B cell (primary cell): Measurements from ENCODE around the gene LIPK. TPM values are rescaled to one million over a fixed set of nuclear protein-coding genes. Genes with fewer than 3 reads are reported as not detected.

Experiments used
- ATAC-seq: fragments of 200-7000 bp; cut with Tn5 transposase; one replicate; pipeline ENCODE4 v1.10.0; 2021; ENCODE audit warnings: low read depth, mild to moderate bottlenecking, moderate number of reproducible peaks, moderate library complexity
- CTCF ChIA-PET: fragments of 350-600 bp; sonication (Branson Sonifier 250); formaldehyde crosslinking; loops from one replicate; lab custom pipeline; 2021; ENCODE audit warnings: antibody characterized with exemption, inconsistent platforms; lab: Charles Lee
- POLR2A ChIA-PET: fragments of 350-600 bp; sonication (Branson Sonifier 250); formaldehyde crosslinking; loops from one replicate; lab custom pipeline; 2021; ENCODE audit warnings: antibody characterized with exemption; lab: Charles Lee
- DNase-seq: peaks from one replicate; pipeline ENCODE4 v3.0.0; 2013
- H2AFZ ChIP-seq: 2 replicates; pipeline ENCODE4 v1.6.1; 2012; ENCODE audit warnings: mild to moderate bottlenecking, low read depth, low read length; ENCODE audit not compliant: insufficient read depth, poor library complexity, severe bottlenecking
- H3K27ac ChIP-seq, 2 donors: 1 replicate in 1 of 2; 2 replicates in 1 of 2; pipeline ENCODE4 v1.5.1; 2012 to 2013; ENCODE audit warnings: low read length in 2 of 2, mild to moderate bottlenecking in 2 of 2, moderate library complexity in 1 of 2
- H3K27me3 ChIP-seq, 4 experiments: fragments of 200-600 bp in 1 of 4; sonication (generic) in 1 of 4; replicated peaks in 1 of 4; 1 replicate in 2 of 4; 2 replicates in 2 of 4; pipeline versions ENCODE4 v1.6.1 to v1.7.0; 2013 to 2016; ENCODE audit warnings: low read length in 3 of 4, mild to moderate bottlenecking in 2 of 4, mixed read lengths in 1 of 4, moderate library complexity in 1 of 4; ENCODE audit not compliant: insufficient read depth in 4 of 4, control insufficient read depth in 3 of 4; ENCODE audit errors: control extremely low read depth in 1 of 4
- H3K36me3 ChIP-seq, 2 experiments: replicated peaks in 1 of 2; 1 replicate in 1 of 2; 2 replicates in 1 of 2; pipeline versions ENCODE4 v1.6.1 to v1.7.1; 2013; ENCODE audit warnings: low read length in 1 of 2; ENCODE audit not compliant: insufficient read depth in 2 of 2, control insufficient read depth in 1 of 2; ENCODE audit errors: control extremely low read depth in 1 of 2, extremely low read depth in 1 of 2
- H3K4me1 ChIP-seq, 2 donors: fragments of 200-600 bp in 1 of 2; sonication (generic) in 1 of 2; 1 replicate in 1 of 2; 2 replicates in 1 of 2; pipeline versions ENCODE4 v1.5.1 to v1.6.1; 2013 to 2017; ENCODE audit warnings: low read length in 2 of 2; ENCODE audit not compliant: control insufficient read depth in 2 of 2, insufficient read depth in 2 of 2
- H3K4me2 ChIP-seq: replicated peaks from 2 replicates; pipeline ENCODE3; 2012; ENCODE audit warnings: mild to moderate bottlenecking, low read depth, low read length; ENCODE audit not compliant: poor library complexity, severe bottlenecking
- H3K4me3 ChIP-seq, 5 experiments: fragments of 200-600 bp in 1 of 5; sonication (generic) in 1 of 5; 1 replicate in 3 of 5; 2 replicates in 2 of 5; pipeline versions ENCODE4 v1.5.1 to v1.7.0; 2011 to 2016; ENCODE audit warnings: low read length in 4 of 5, mild to moderate bottlenecking in 4 of 5, low read depth in 2 of 5, control low read depth in 1 of 5, moderate library complexity in 1 of 5; ENCODE audit not compliant: insufficient read depth in 1 of 5; ENCODE audit errors: control extremely low read depth in 1 of 5, extremely low read depth in 1 of 5
- H3K79me2 ChIP-seq: fragments of 200-600 bp; sonication (generic); one replicate; pipeline ENCODE4 v1.6.0; 2016; ENCODE audit warnings: low read length; ENCODE audit not compliant: control insufficient read depth, insufficient read depth
- H3K9ac ChIP-seq: fragments of 200-600 bp; sonication (generic); 2 replicates; pipeline ENCODE4 v1.6.1; 2017; ENCODE audit warnings: mild to moderate bottlenecking, low read length, moderate library complexity
- H3K9me3 ChIP-seq, 3 donors: one replicate each; pipeline versions ENCODE4 v1.6.1 to v1.7.1; 2013; ENCODE audit warnings: low read length in 2 of 3; ENCODE audit not compliant: control insufficient read depth in 2 of 3, insufficient read depth in 1 of 3; ENCODE audit errors: control extremely low read depth in 1 of 3
- H4K20me1 ChIP-seq: 2 replicates; pipeline ENCODE4 v1.6.0; 2012; ENCODE audit warnings: mild to moderate bottlenecking, low read length; ENCODE audit not compliant: insufficient read depth, control insufficient read depth, poor library complexity, severe bottlenecking
- H3K27ac Mint-ChIP-seq: one replicate; pipeline ENCODE4 v1.8.0; 2021; ENCODE audit warnings: mixed read lengths
- H3K27me3 Mint-ChIP-seq: one replicate; pipeline ENCODE4 v1.8.0; 2021; ENCODE audit warnings: mixed read lengths
- H3K4me1 Mint-ChIP-seq: one replicate; pipeline ENCODE4 v1.8.0; 2021; ENCODE audit warnings: mixed read lengths
- H3K4me3 Mint-ChIP-seq: one replicate; pipeline ENCODE4 v1.8.0; 2021; ENCODE audit warnings: mixed read lengths
- H3K9me3 Mint-ChIP-seq: one replicate; pipeline ENCODE4 v1.8.0; 2022; ENCODE audit warnings: mixed read lengths; ENCODE audit not compliant: insufficient read depth
- CTCF ChIP-seq: fragments of 200-600 bp; IDR thresholded peaks from one replicate; pipeline ENCODE4 v1.8.0; 2022; ENCODE audit warnings: antibody characterized with exemption, mild to moderate bottlenecking
- EZH2 ChIP-seq: IDR thresholded peaks from 2 replicates; pipeline ENCODE4 v1.6.1; 2012; ENCODE audit warnings: borderline replicate concordance, low read depth, mild to moderate bottlenecking, moderate library complexity, low read length; ENCODE audit not compliant: insufficient read depth, poor library complexity, severe bottlenecking
- WGBS: methylation state at CpG from one replicate; pipeline ENCODE4 v1.1.5; 2013; ENCODE audit warnings: missing lambda C conversion rate; ENCODE audit not compliant: insufficient coverage; 5-methylcytosine and 5-hydroxymethylcytosine counted together
- intact Hi-C: fragments of 100-400 bp; cut with micrococcal nuclease; formaldehyde crosslinking; loops from one replicate; pipeline ENCODE4 v1.10.0; 2022
- polyA plus RNA-seq: library from polyadenylated mRNA; depleted of rRNA; stranded (reverse); fragments of >200 nt; gene quantifications from 2 replicates; pipeline ENCODE4 v1.2.3, GENCODE V29; 2012
- total RNA-seq, 2 donors: library from RNA; stranded (reverse); fragments of 120-200 nt in 1 of 2; gene quantifications; 1 replicate in 1 of 2; 2 replicates in 1 of 2; pipeline versions ENCODE4 v1.2.3 to v1.2.4, GENCODE V29; 2013 to 2022

Gene LIPK
- total and polyA plus RNA-seq, 2 donors (not counting 1 experiment from before 2014, with no cell fraction given): not detected

DNA sequence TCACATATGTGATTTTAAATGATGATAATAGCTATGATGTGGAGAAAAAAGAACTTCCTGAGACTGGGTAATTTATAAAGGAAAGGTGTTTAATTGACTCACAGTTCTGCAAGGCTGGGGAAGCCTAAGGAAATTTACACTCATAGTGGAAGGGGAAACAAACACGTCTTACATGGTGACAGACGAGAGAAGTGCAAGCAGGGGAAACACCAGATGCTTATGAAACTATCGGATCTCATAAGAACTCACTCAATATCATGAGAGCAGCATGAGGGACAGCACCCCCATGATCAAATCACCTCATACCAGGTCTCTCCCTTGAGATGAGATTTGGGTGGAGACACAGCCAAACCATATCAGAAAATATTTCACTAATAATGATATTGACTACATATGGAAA lies 49.7 kb downstream of the LIPK start:
- Histone ChIP-seq H3K4me3 (no peak overlapping the region), H3K9ac (no peak overlapping the region), H3K79me2 (no peaks in the 10 kb centered on the region), H3K9me3 (no peaks in the 10 kb centered on the region), H3K4me2 (no peak overlapping the region), H3K27me3 (no peaks in the 10 kb centered on the region), H2AFZ (peak overlapping the region; percentile 25), H3K4me1 (peaks cover 6 to 8% of the 10 kb centered on the region in 2 donors), H4K20me1 (no peaks in the 10 kb centered on the region), H3K27ac (no peak overlapping the region), H3K36me3 (no peaks in the 10 kb centered on the region)
- CTCF ChIA-PET: no interaction called here
- TF ChIP-seq CTCF (no peak), EZH2 (no peak)
- intact Hi-C loops: no loop called here
- H3K27me3 Mint-ChIP-seq: peaks cover 5% of the 10 kb centered on the region
- 63% methylated on average over 2 of the region's 3 CpGs for WGBS
- peaks cover 10% of the 10 kb centered on the region for H3K4me1 Mint-ChIP-seq
- peaks cover 2% of the 10 kb centered on the region for H3K9me3 Mint-ChIP-seq
- DNase-seq: no peak
- no peak for ATAC-seq
- no peak overlapping the region for H3K4me3 Mint-ChIP-seq
- POLR2A ChIA-PET: no interaction called here
- no peak overlapping the region for H3K27ac Mint-ChIP-seq

DNA sequence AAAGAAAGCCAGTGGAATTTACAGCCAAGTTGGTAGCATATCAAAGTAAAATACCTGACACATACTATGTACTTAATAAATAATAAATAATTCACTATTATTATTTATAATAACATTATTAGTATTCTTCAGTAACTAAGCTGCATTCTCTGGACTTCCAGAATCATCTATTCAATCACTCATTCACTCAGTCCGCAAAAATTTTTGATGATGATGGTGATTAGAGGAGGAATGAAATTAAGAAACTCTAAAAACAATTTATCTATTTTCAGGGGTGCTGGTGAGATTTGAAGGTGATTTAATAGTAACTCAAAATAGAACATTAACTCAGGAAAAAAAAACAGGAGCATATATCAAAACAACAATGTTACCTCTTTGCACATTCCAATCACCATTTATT lies 50.6 kb downstream of the LIPK start:
- no peak for ATAC-seq
- H3K4me1 ChIP-seq: peaks cover 6 to 8% of the 10 kb centered on the region in 2 donors
- no peaks in the 10 kb centered on the region for H3K36me3 ChIP-seq
- WGBS: no CpG with 5 or more reads among the region's 1 CpG
- Mint-ChIP-seq H3K27ac (no peak overlapping the region), H3K4me3 (no peak overlapping the region), H3K9me3 (peaks cover 2% of the 10 kb centered on the region), H3K27me3 (peaks cover 5% of the 10 kb centered on the region), H3K4me1 (peaks cover 12% of the 10 kb centered on the region)
- no peaks in the 10 kb centered on the region for H3K27me3 ChIP-seq
- H3K79me2 ChIP-seq: no peaks in the 10 kb centered on the region
- H4K20me1 ChIP-seq: no peaks in the 10 kb centered on the region
- no peak overlapping the region for H3K27ac ChIP-seq
- no peaks in the 10 kb centered on the region for H3K9me3 ChIP-seq
- no peak overlapping the region for H2AFZ ChIP-seq
- H3K4me2 ChIP-seq: no peak overlapping the region
- H3K9ac ChIP-seq: no peak overlapping the region
- CTCF ChIA-PET: no interaction called here
- intact Hi-C loops: no loop called here
- TF ChIP-seq CTCF (no peak), EZH2 (no peak)
- no peak overlapping the region for H3K4me3 ChIP-seq
- POLR2A ChIA-PET: no interaction called here
- DNase-seq: no peak
